ENCODE measurements around the gene GSK3A. TPM values are rescaled to one million over a fixed set of nuclear protein-coding genes. Genes with fewer than 3 reads are reported as not detected.

Gene GSK3A
- 36.3 TPM for total RNA-seq
- long read RNA-seq, transcript GSK3A-201 (11 exons, 2,188 nt), result major isoform, 11 of 11 reads
- long read RNA-seq, partial matches to known transcripts, result 0 of 11 reads
- long read RNA-seq, other reads (novel, unspliced or antisense), result 0 of 11 reads

DNA sequence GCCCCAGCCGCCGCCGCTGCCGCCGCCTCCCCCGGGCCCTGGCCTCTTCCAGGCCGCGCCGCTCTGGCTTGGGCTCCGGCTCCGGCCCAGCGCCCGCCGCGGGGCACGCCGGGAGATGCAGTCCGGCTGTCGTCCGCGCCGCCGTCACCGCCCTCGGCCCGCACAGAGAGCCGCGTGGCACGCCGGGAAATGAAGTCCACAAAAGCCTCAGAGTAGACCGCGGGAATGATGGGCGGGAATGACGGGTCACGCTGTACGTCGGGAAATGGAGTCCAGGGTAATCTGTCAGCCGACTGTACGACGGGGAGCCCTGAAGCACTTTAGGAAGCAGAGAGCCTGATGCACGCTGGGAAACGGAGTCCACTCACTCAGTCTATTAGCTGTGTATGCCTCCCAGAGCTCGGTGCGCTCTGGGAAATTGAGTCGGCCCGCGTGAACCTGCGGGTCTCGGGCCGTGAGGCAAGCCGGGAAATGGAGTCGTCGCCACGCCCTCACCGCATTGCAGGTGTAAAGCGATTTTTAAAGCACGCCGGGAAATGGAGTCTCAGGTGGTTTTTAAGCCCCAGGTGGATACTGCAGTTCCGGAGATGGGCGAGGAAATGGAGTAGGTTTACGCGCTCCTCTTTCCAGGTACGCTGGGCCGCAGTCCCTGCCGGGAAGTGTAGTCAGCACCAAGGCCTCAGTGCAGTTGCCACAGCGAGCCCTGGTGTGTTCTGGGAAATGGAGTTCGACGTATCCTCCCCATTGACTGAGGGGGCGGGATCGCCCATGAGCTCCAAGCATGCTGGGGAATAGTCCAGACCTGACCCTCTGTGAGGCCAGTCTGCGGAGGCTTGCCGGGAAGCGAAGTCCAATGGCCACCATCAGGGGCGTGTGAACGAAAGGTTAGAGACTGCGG lies at the start of gene GSK3A:
Gene GSK3A, minus strand, starts transcription at position 91 of the 898 bp plus-strand sequence. CDS start 137 bp downstream, outside the sequence.
- DNase-seq (ENCODE audit: missing footprints), result peak; percentile 99
- intact Hi-C loops (cut with DNase I), result loop anchor here (1.0 to 10.0 kb wide), 3 partner anchors 22 to 190 kb away; partner anchors contain the start of genes CNFN and ZNF526
- ATAC-seq, result peak; percentile 90

DNA sequence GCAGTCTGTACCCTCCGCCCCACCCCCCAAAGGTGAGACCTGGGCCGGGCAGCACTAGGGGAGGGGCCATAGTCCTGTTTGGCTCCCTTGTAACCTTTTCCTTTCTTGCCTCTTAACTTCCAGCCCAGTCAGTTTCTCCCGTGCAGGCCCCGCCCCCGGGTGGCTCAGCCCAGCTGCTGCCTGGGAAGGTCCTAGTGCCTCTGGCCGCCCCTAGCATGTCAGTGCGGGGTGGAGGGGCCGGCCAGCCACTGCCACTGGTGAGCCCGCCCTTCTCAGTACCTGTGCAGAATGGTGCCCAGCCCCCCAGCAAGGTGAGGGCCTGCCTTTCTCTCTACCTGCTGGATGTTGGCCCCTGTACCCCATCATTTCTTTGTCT lies 49.0 kb upstream of the GSK3A start:
- intact Hi-C loops (cut with DNase I), result no loop called here
- DNase-seq (ENCODE audit: missing footprints) (peak; percentile 57), ATAC-seq (no peak)

DNA sequence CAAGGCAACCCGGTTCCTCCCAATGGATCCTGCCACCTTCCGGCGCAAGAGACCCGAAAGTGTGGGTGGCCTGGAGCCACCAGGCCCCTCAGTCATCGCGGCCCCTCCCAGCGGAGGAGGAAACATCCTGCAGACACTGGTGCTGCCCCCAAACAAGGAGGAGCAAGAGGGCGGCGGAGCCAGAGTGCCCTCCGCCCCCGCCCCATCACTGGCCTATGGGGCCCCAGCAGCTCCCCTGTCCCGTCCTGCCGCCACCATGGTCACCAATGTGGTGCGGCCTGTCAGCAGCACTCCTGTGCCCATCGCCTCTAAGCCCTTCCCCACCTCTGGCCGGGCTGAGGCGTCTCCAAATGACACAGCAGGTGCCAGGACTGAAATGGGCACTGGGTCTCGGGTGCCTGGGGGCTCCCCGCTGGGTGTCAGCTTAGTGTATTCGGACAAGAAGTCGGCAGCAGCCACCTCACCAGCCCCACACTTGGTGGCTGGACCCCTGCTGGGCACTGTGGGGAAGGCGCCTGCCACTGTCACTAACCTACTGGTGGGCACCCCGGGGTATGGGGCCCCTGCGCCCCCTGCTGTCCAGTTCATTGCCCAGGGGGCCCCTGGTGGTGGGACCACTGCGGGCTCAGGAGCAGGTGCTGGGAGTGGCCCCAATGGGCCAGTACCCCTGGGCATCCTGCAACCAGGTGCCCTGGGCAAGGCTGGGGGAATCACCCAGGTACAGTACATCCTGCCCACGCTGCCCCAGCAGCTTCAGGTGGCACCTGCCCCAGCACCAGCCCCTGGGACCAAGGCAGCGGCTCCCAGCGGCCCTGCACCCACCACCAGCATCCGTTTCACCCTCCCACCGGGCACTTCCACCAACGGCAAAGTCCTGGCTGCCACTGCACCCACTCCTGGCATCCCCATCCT lies 48.4 kb upstream of the GSK3A start:
- ATAC-seq (peak; percentile 7), DNase-seq (ENCODE audit: missing footprints) (peak; percentile 21)
- intact Hi-C loops (cut with DNase I), result no loop called here

DNA sequence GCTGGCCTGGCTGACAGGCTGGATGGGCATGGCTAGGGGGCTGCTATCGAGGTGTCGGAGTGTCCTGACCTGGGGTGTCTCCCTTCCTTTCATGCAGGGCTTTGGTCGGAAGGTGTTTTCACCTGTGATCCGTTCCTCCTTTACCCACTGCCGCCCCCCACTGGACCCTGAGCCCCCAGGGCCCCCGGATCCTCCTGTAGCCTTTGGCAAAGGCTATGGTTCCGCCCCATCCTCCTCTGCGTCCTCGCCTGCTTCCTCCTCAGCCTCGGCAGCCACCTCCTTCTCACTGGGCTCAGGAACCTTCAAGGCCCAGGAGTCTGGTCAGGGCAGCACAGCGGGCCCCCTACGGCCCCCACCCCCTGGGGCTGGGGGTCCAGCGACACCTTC lies 47.7 kb upstream of the GSK3A start:
- ATAC-seq (no peak), DNase-seq (ENCODE audit: missing footprints) (peak; percentile 15)
- intact Hi-C loops (cut with DNase I), result no loop called here

DNA sequence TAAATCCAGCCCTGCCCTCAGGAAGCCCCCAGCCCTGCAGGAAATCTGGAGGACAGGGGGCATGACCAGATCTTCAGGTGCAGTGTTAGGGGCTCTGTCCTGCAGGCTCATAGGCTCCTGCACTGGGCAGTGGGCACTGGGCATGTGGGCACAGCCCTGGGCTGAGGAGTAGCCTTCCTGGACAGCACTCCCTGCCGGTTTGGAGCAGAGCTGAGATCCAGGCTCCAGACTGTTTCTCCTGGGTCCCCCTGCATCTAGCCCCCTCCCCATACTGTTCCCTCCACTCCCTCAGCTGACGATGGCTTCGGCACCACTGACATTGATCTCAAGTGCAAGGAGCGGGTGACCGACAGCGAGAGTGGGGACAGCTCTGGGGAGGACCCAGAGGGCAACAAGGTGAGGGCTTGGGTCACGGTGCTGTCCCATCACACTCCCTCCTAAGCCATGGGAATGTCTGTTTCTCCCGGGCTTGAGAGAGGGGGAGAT lies 47.2 kb upstream of the GSK3A start:
- ATAC-seq, result no peak
- DNase-seq (ENCODE audit: missing footprints), result peak; percentile 23
- intact Hi-C loops (cut with DNase I), result no loop called here

DNA sequence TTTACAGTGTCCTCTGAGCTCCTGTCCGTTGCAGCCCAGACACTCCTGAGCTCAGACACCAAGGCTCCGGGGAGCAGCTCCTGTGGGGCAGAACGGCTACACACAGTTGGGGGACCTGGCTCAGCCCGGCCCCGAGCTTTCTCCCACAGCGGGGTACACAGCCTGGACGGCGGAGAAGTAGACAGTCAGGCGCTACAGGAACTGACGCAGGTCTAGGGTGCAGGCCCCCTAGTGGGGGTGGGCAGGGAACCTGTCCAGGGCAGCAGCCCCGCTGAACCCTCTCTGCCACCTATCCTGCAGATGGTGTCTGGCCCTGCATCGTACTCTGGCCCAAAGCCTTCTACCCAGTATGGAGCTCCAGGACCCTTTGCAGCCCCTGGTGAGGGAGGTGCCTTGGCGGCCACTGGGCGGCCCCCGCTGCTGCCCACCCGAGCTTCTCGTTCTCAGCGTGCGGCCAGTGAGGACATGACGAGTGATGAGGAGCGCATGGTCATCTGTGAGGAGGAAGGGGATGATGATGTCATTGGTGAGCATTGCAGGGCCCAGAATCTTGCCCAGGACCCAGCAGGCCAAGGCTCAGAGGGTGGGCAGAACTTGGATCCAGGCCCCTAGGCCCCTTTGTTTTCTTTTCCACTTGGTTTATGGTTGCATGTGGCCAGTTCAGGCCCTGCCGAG lies 46.6 kb upstream of the GSK3A start:
- intact Hi-C loops (cut with DNase I), result no loop called here
- peak; percentile 50 for DNase-seq (ENCODE audit: missing footprints)
- no peak for ATAC-seq

DNA sequence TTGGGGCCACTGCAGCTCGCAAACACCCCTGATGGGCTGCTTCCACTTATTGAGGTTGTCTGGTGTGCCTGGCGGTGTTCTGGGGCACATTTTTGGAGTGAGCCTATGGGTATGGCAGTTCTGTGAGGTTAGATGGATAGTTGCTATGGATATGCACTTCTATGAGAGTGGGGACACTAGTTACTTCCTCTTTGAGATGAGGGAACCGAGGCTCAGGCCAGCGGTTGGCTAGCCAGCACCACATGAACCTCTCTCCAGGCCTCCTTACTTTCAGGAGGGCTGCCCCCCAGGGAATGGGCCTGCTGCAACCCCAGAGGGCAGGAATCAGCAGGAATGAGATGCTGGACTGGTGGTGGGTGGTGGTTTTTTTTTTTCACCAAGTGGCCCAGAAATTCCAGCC lies 46.0 kb upstream of the GSK3A start:
- peak; percentile 60 for DNase-seq (ENCODE audit: missing footprints)
- no peak for ATAC-seq
- intact Hi-C loops (cut with DNase I), result no loop called here

DNA sequence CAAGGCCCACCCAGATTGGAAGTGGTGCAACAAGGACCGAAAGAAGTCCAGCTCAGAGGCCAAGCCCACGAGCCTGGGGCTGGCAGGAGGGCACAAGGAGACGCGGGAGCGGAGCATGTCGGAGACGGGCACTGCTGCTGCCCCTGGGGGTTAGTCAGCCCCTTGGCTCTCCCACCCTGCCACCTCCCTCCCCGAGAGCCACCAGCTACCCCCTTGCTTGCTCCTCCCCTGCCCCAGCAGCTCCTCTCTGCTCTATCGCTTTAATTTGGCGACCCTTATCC lies 45.4 kb upstream of the GSK3A start:
- DNase-seq (ENCODE audit: missing footprints), result peak; percentile 58
- no peak for ATAC-seq
- intact Hi-C loops (cut with DNase I), result no loop called here

DNA sequence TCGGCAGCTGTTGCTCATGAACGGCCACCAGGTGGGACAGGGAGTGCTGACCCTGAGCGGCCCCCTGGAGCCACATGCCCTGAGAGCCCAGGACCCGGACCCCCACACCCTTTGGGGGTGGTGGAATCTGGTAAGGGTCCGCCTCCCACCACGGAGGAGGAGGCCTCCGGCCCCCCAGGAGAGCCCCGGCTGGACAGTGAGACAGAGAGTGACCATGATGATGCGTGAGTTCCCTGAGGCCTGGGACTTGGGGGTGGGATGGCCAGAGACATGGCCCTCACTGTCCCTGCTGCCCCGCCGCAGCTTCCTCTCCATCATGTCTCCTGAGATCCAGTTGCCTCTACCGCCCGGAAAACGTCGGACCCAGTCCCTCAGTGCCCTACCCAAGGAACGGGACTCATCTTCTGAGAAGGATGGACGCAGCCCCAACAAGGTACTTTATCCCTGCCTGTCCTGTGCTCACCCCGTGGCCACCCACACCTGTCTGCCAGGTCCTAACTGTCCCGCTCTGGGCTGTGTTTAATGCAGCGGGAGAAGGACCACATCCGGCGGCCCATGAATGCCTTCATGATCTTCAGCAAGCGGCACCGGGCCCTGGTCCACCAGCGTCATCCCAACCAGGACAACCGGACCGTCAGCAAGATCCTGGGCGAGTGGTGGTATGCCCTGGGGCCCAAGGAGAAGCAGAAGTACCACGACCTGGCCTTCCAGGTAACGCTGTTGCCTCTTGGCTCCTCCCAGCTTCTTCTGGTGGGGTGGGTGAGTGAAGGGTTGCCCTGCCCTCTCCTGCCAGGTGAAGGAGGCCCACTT lies 44.8 kb upstream of the GSK3A start:
- intact Hi-C loops (cut with DNase I), result no loop called here
- ATAC-seq, result no peak
- DNase-seq (ENCODE audit: missing footprints), result peak; percentile 57

DNA sequence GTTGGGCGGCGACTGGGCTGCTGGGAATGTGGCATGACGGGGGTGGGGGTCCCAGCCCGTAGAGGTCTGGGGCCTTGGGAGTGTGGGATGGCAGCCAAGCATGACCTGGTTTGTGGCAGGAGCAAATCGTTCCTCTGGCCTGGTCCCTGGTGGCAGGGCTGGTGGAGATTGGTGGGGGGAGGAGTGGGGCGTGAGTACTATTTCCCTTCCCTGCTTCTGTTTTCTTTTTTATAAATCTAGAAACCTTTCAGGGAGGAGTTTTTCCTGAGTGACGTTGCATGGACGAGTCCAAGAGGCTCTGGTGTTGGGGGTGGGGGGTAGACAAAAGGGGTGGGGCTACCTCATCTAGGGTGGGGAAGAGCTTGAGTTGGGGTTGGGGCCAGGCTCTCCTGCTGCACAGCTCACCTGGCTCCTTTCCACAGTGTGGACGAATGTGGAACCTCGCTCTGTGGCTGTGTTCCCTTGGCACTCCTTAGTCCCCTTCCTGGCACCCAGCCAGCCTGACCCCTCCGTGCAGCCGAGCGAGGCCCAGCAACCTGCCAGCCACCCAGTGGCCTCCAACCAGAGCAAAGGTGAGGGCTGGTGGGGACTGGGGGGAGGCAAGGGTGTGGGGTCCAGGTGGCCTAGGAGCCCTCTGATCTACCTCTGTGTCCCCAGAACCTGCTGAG lies 44.1 kb upstream of the GSK3A start:
- DNase-seq (ENCODE audit: missing footprints) (no peak), ATAC-seq (no peak)
- intact Hi-C loops (cut with DNase I), result no loop called here

DNA sequence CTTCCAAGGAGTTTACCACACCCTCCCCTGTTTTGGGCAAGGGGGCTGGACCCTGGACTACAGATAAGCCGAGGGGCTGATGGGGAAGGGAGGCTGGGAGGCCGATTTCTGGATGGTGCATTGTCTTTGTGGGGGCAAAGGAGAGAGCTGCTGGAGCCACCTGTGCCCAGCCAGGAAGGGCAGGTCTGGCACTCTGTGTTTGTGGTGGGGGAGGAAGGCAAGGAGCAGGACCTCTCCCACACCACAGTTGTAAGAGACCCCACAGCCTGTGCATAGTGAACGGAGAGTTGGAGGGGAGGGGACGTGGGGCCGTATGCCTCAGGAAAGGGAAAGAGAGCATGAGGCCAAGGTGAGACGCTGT lies 43.6 kb upstream of the GSK3A start:
- no peak for DNase-seq (ENCODE audit: missing footprints)
- intact Hi-C loops (cut with DNase I), result no loop called here
- ATAC-seq, result no peak

DNA sequence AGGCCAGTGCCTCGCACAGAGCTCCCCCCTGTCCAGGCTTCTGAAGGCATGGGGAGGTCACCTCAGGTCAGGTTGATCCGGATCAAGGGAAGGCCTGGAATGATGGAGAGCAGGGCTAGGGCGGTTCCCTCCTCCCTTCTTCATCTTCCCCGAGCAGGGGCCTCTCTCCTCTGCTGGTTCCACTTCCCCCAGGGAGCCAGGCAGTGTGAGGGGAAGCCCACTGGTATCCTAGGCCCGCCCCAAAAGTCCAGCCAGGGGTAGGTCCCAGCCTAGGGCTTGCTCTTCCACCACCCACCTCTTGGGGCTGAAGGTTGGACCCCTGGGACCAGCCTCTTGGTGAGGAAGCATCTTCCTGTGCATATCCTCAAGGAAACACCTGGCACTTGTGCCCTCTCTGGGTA lies 43.1 kb upstream of the GSK3A start:
- DNase-seq (ENCODE audit: missing footprints), result no peak
- intact Hi-C loops (cut with DNase I), result no loop called here

DNA sequence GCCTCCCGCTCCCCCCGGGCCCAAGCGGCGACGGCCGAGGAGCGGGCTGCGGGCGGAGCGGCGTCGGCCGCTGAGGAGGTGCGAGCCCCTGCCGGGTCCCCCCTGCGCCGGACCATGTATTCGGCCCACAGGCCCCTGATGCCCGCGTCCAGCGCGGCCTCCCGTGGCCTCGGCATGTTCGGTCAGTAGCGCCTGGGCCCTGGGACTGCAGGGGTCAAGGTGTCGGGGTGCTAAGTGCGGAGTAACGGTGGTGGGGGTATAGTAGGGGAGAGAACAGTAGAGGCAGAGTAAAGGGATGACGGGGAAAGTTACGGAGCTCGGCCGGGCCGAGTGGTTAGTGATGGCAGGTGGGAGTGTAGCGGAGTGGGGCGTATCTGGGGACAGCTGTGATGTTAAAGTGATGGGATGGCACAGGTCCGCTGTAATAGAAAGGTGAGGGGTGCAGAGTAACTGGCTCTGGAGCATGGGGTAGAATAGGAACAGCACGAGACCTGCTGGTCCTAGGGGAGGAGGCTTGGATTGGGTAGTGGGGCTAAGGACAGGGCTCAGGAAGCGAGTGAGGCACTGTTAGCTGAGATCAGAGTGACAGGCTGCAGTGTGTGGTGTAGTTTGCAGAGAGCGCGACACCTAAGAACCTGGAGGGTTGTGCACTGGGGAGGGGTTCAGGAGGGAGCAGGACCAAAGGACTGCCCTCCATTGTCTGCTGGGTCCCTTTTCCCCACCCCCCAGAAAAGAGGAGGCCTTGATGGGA lies 42.4 kb upstream of the GSK3A start:
- intact Hi-C loops (cut with DNase I), result no loop called here
- peak; percentile 81 for DNase-seq (ENCODE audit: missing footprints)
- ATAC-seq, result no peak

More for the DNA sequence above, 43.1 kb upstream of the GSK3A start:
- ATAC-seq, result no peak

DNA sequence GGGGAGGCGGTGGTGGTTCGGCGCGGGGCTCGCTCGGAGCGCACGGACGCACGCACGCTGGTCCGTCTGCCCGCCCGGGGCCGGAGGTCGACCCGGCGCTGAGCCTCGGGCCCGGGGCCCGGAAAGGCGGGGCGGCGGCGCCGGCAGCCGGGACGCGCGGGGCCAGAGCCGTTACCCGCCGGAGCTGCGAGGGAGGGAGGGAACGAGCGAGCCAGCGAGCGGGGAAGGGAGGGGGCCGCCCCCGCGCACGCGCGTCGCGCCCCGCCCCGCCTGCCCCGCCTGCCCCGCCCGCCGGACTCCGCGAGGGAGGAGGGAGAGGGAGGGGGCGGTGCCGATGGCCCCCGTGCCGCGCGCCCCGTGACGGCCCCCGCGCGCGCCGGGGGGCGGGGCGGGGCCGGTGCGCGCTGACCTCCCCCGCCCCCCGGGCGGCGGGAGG lies 41.7 kb upstream of the GSK3A start:
- intact Hi-C loops (cut with DNase I), result no loop called here
- ATAC-seq, result peak; percentile 30

DNA sequence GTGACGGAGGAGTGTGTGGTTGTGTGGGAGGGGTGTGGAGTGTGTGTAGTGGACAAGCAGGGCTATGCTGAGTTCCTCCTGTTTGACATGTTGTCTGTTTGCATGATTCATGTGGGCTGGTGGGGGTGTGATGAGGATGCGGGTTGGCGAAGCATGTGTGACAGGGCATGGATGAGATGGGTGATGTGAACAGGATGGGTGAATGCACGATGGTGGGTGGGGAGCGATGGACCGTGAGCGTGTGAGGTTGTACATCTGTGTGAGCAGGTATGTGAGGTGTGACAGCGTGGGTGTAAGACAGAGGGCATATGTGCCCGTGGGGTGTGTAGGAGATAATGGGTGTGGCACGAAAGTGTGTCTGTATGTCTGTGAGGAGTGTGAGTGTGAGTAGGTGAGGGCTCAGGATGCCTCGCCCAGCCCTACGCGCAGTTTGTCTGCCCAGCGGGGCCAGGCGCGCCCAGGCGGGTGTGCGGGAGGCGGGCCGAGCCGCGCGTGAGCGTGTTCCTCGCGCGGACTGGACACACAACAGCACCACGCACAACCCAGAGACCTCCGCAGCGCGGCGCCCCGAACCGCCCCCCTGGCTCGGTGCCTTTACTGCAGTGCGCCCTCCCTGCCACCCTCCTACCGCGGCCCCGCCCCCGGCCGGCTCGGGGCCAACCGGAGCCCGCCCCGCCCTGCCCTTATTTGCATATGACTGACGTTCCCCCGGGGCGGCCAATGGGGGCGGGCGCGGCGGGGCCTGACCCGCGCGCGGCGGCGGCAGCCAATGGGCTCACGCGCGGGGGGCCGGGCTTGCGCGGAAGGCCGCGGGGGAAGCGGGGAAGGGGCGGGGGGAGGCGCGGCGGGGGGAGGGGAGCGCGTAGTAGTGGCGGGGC lies 41.0 kb upstream of the GSK3A start:
- intact Hi-C loops (cut with DNase I), result no loop called here
- ATAC-seq, result peak; percentile 74

More for the DNA sequence above, 41.7 kb upstream of the GSK3A start:
- DNase-seq (ENCODE audit: missing footprints), result peak; percentile 93

DNA sequence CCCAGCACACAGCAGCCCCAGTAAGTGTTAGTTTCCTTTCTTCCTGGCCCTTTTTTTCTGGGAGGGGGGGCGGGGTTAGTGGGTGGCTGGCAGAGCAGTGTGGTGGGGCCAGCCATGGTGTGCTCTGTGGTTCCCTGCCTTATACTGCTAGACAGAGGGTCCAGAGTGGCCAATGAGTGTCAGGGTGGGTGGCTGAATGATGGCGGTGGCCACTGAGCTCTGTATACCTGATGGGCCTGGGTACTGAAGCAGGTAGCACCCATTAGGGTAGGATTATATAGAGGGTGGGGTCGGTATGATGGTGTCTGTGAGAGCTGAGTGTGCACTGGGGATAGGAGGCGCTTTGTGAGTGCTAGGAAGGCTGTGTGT lies 40.4 kb upstream of the GSK3A start:
- intact Hi-C loops (cut with DNase I), result no loop called here
- ATAC-seq, result no peak

More for the DNA sequence above, 41.0 kb upstream of the GSK3A start:
- DNase-seq (ENCODE audit: missing footprints), result peak; percentile 98

More for the DNA sequence above, 40.4 kb upstream of the GSK3A start:
- DNase-seq (ENCODE audit: missing footprints), result no peak
